Fibroblast of pulmonary artery (primary cell): ENCODE results near the gene KIF21B.
A peak's percentile ranks its signal among the peaks of the same experiment; 100 is the strongest.

Experiments used
- DNase-seq: peaks from one replicate; pipeline ENCODE4 v3.0.0-alpha.2; 2010; ENCODE audit warnings: low read depth
- H3K4me3 ChIP-seq: replicated peaks from 2 replicates; pipeline ENCODE4 v1.5.1; 2011; ENCODE audit warnings: low read depth, mild to moderate bottlenecking, control low read depth, low read length, moderate library complexity
- CTCF ChIP-seq: IDR thresholded peaks from 2 replicates; pipeline ENCODE4 v1.5.1; 2011; ENCODE audit warnings: mild to moderate bottlenecking, control low read depth, low read length, inconsistent platforms; ENCODE audit errors: missing control alignments

KIF21B gene

GRCh38 chr1:200925831-200926230 lies 97.7 kb downstream of the KIF21B start:
- peak; percentile 23 for DNase-seq
- no peak overlapping the region for H3K4me3 ChIP-seq
- TF ChIP-seq CTCF = no peak

- H3K4me3 ChIP-seq = no peak overlapping the region
- DNase-seq = no peak
- TF ChIP-seq CTCF = no peak
These were observed 99.9 kb downstream of the KIF21B start for GRCh38 chr1:200923601-200924000.

GRCh38 chr1:200922406-200922805 lies 101.1 kb downstream of the KIF21B start:
- no peak for DNase-seq
- H3K4me3 ChIP-seq = no peak overlapping the region
- TF ChIP-seq CTCF = no peak

DNA sequence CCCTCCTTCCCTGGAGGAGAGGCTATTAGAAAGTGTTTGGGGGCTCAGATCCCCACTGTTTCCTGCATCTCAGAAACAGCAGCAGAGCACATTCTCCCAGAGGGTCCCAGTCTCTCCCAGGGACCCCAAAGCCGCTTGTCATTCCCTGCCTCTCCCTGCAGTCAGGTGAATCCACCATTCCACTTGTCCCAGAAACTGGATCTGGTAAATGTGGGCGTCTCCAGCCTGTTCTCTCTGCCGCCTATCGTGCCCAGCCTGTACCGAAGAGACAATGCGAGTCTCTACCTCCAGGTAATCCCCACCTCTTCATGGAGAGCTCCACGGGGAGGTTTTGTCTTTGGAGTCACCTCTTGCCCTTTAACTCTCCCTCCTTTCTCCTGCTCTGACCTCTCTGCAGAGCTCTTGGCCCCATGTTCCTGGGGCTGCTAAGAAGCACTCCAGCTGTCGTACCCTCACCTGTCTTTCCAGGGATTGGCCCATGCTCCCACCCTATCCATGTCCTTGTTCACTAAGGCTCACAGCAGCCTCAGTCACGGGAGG lies 101.9 kb downstream of the KIF21B start:
- TF ChIP-seq CTCF = no peak
- no peak for DNase-seq
- H3K4me3 ChIP-seq = no peak overlapping the region
